Measurements from ENCODE around the gene SCML2.

GRCh38 chrX:18309401-18309800 is 45.1 kb downstream of the SCML2 start:
- TF ChIP-seq CTCF (IDR thresholded peaks at IDR 0.05; ENCODE audit: low read length) (no peak), EZH2phosphoT487 (IDR thresholded peaks at IDR 0.05; ENCODE audit: low read length) (no peak), EZH2 (optimal IDR thresholded peaks at IDR 0.05; ENCODE audit: low read depth, low read length) (no peak)
